ENCODE data around the gene ANGPTL8. TPM values are rescaled to one million over a fixed set of nuclear protein-coding genes. Genes with fewer than 3 reads are reported as not detected.

The ANGPTL8 gene
- total RNA-seq, 1 experiment from 2014 or later, result not detected

- no peak for DNase-seq (ENCODE audit: low spot score)
Observed at GRCh38 chr19:11236324-11237301, 2.8 kb upstream of the ANGPTL8 start.

- DNase-seq (ENCODE audit: low spot score), result no peak
Observed at GRCh38 chr19:11237321-11237720, 2.1 kb upstream of the ANGPTL8 start.

GRCh38 chr19:11238041-11238440 lies 1.4 kb upstream of the ANGPTL8 start:
- DNase-seq (ENCODE audit: low spot score), result no peak

GRCh38 chr19:11238781-11239376 lies 540 bp upstream of the ANGPTL8 start:
- no peak for DNase-seq (ENCODE audit: low spot score)

- no peak for DNase-seq (ENCODE audit: low spot score)
Observed at GRCh38 chr19:11240008-11240444, 607 bp downstream of the ANGPTL8 start.

- no peak for DNase-seq (ENCODE audit: low spot score)
Observed at GRCh38 chr19:11242025-11242424, 2.6 kb downstream of the ANGPTL8 start.

- peak; percentile 69 for DNase-seq (ENCODE audit: low spot score)
Observed at GRCh38 chr19:11242864-11243797, 3.7 kb downstream of the ANGPTL8 start.

- DNase-seq (ENCODE audit: low spot score), result no peak
Observed at GRCh38 chr19:11243798-11244169, 4.4 kb downstream of the ANGPTL8 start.

- DNase-seq (ENCODE audit: low spot score), result no peak
Observed at GRCh38 chr19:11244846-11245589, 5.6 kb downstream of the ANGPTL8 start.

GRCh38 chr19:11246941-11247340 lies 7.5 kb downstream of the ANGPTL8 start:
- DNase-seq (ENCODE audit: low spot score), result no peak

- no peak for DNase-seq (ENCODE audit: low spot score)
Observed at GRCh38 chr19:11247391-11247790, 8.0 kb downstream of the ANGPTL8 start.

- no peak for DNase-seq (ENCODE audit: low spot score)
Observed at GRCh38 chr19:11247934-11248333, 8.5 kb downstream of the ANGPTL8 start.

- DNase-seq (ENCODE audit: low spot score), result no peak
Observed at GRCh38 chr19:11248852-11249251, 9.4 kb downstream of the ANGPTL8 start.

GRCh38 chr19:11251217-11251616 lies 11.8 kb downstream of the ANGPTL8 start:
- DNase-seq (ENCODE audit: low spot score), result no peak

- DNase-seq (ENCODE audit: low spot score), result no peak
Observed at GRCh38 chr19:11251650-11252314, 12.4 kb downstream of the ANGPTL8 start.

GRCh38 chr19:11252665-11253355 lies 13.4 kb downstream of the ANGPTL8 start:
- no peak for DNase-seq (ENCODE audit: low spot score)

- DNase-seq (ENCODE audit: low spot score), result no peak
Observed at GRCh38 chr19:11254666-11255065, 15.2 kb downstream of the ANGPTL8 start.

GRCh38 chr19:11256189-11256588 lies 16.8 kb downstream of the ANGPTL8 start:
- no peak for DNase-seq (ENCODE audit: low spot score)

GRCh38 chr19:11257846-11258380 lies 18.5 kb downstream of the ANGPTL8 start:
- DNase-seq (ENCODE audit: low spot score), result no peak

- DNase-seq (ENCODE audit: low spot score), result no peak
Observed at GRCh38 chr19:11260996-11261395, 21.6 kb downstream of the ANGPTL8 start.

Measured in H4 (cell line).